Nephron progenitor cell (in vitro differentiated cells): ENCODE results near the gene IRF2BPL.

Experiments used
- DNase-seq: peaks from one replicate; pipeline ENCODE4 v3.0.0; 2021
- H3K27ac Mint-ChIP-seq: 2 replicates; pipeline ENCODE4 v1.8.0; 2021; ENCODE audit warnings: mild to moderate bottlenecking, moderate library complexity, mixed read lengths
- H3K27me3 Mint-ChIP-seq: 2 replicates; pipeline ENCODE4 v1.8.0; 2021; ENCODE audit warnings: mild to moderate bottlenecking, low read depth, mixed read lengths; ENCODE audit not compliant: poor library complexity
- H3K36me3 Mint-ChIP-seq: 2 replicates; pipeline ENCODE4 v1.8.0; 2021; ENCODE audit warnings: low read depth, mixed read lengths
- H3K4me1 Mint-ChIP-seq: 2 replicates; pipeline ENCODE4 v1.8.0; 2021; ENCODE audit warnings: mixed read lengths
- H3K4me3 Mint-ChIP-seq: 2 replicates; pipeline ENCODE4 v1.8.0; 2021; ENCODE audit warnings: mild to moderate bottlenecking, moderate library complexity, mixed read lengths
- H3K9me3 Mint-ChIP-seq: 2 replicates; pipeline ENCODE4 v1.8.0; 2021; ENCODE audit warnings: mild to moderate bottlenecking, moderate library complexity, mixed read lengths
- TF ChIP-seq, protein P1 (sequence below): fragments of 200-600 bp; sonication (generic); IDR thresholded peaks from 2 replicates; pipeline ENCODE4 v1.5.0; 2021; ENCODE audit warnings: antibody characterized with exemption

IRF2BPL gene

GRCh38 chr14:76996563-76997146 is 31.9 kb downstream of the IRF2BPL start:
- peaks cover 7% of the 10 kb centered on the region for H3K27me3 Mint-ChIP-seq

GRCh38 chr14:76995279-76996035 is 33.1 kb downstream of the IRF2BPL start:
- Mint-ChIP-seq H3K27me3 (peaks cover 7% of the 10 kb centered on the region), H3K4me1 (peaks cover 71% of the 10 kb centered on the region), H3K4me3 (no peak overlapping the region), H3K36me3 (no peaks in the 10 kb centered on the region), H3K9me3 (no peaks in the 10 kb centered on the region), H3K27ac (peak overlapping the region; percentile 92)
- TF ChIP-seq, protein P1, sequence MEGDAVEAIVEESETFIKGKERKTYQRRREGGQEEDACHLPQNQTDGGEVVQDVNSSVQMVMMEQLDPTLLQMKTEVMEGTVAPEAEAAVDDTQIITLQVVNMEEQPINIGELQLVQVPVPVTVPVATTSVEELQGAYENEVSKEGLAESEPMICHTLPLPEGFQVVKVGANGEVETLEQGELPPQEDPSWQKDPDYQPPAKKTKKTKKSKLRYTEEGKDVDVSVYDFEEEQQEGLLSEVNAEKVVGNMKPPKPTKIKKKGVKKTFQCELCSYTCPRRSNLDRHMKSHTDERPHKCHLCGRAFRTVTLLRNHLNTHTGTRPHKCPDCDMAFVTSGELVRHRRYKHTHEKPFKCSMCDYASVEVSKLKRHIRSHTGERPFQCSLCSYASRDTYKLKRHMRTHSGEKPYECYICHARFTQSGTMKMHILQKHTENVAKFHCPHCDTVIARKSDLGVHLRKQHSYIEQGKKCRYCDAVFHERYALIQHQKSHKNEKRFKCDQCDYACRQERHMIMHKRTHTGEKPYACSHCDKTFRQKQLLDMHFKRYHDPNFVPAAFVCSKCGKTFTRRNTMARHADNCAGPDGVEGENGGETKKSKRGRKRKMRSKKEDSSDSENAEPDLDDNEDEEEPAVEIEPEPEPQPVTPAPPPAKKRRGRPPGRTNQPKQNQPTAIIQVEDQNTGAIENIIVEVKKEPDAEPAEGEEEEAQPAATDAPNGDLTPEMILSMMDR = no peak
- no peak for DNase-seq

More at GRCh38 chr14:76996563-76997146, 31.9 kb downstream of the IRF2BPL start:
- Mint-ChIP-seq H3K4me3 (no peak overlapping the region), H3K27ac (no peak overlapping the region), H3K36me3 (no peaks in the 10 kb centered on the region), H3K9me3 (no peaks in the 10 kb centered on the region), H3K4me1 (peaks cover 82% of the 10 kb centered on the region)
- DNase-seq = no peak
- TF ChIP-seq, protein P1 = no peak

DNA sequence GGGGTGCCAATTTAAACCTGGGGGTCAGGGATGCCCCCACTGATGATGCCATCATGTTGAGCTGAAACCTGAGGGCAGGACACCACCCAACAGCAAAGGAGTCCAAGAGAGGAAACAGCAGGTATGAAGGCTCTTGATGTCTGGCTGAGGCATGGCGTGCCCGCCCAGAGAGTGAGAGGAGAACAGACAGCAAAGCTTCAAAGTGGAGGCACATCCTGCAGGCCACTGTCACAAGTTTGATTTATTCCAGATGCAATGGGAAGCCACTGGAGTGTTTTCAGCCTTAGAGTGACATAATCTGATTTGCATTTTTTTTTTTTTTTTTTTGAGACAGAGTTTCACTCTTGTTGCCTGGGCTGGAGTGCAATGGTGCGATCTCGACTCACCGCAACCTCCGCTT is 34.8 kb downstream of the IRF2BPL start:
- TF ChIP-seq, protein P1 = no peak
- no peak for DNase-seq
- H3K4me3 Mint-ChIP-seq = no peak overlapping the region
- H3K4me1 Mint-ChIP-seq = peaks cover 57% of the 10 kb centered on the region
- H3K36me3 Mint-ChIP-seq = no peaks in the 10 kb centered on the region
- H3K27ac Mint-ChIP-seq = no peak overlapping the region
- peaks cover 7% of the 10 kb centered on the region for H3K27me3 Mint-ChIP-seq
- no peaks in the 10 kb centered on the region for H3K9me3 Mint-ChIP-seq

- Mint-ChIP-seq H3K27me3 (peaks cover 6% of the 10 kb centered on the region), H3K4me1 (peaks cover 39% of the 10 kb centered on the region), H3K9me3 (peaks cover 3% of the 10 kb centered on the region), H3K36me3 (no peaks in the 10 kb centered on the region), H3K27ac (no peak overlapping the region), H3K4me3 (no peak overlapping the region)
- DNase-seq = no peak
- TF ChIP-seq, protein P1 = no peak
These were observed 38.4 kb downstream of the IRF2BPL start for GRCh38 chr14:76990084-76990483.

DNA sequence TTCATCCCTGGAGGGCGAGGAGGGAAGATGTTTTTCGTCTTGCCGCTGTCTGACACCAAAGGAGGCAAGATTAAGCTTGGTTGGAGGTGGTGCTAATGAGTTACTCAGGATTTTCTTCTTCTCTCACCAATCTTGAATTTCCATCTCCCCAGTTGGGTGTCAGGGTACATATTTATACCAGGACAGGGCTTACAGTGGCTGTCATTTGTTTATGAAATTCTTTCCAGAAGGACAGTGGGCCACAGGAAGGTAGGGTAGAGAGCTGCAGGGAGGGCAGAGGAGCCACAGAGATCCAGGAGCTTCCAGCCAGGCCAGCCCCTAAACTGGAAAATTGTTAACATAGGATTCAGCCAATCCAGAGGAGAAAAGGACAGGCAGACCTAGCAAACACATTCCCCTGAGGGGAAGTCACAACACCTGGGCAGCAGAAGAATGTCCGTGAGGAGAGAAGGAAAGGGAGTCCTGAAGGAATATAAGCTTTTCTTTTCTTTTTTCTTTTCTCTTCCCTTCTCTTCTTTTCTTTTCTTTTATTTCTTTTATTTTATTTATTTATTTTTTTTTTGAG is 40.5 kb downstream of the IRF2BPL start:
- DNase-seq = no peak
- H3K36me3 Mint-ChIP-seq = no peaks in the 10 kb centered on the region
- no peak overlapping the region for H3K4me3 Mint-ChIP-seq
- peaks cover 3% of the 10 kb centered on the region for H3K27me3 Mint-ChIP-seq
- TF ChIP-seq, protein P1 = no peak
- peak overlapping the region; percentile 33 for H3K27ac Mint-ChIP-seq
- peaks cover 6% of the 10 kb centered on the region for H3K9me3 Mint-ChIP-seq
- peaks cover 39% of the 10 kb centered on the region for H3K4me1 Mint-ChIP-seq
